A673 (cell line): ENCODE measurements around the gene CST6. TPM values are rescaled to one million over a fixed set of nuclear protein-coding genes. Genes with fewer than 3 reads are reported as not detected.
A peak's percentile ranks its signal among the peaks of the same experiment; 100 is the strongest.

Source experiments
- BruUV-seq: library from RNA; stranded (reverse); fragments of 400-500 nt; replicated peaks from 2 replicates; lab custom pipeline; 2021; lab: Mats Ljungman, UMichigan
- CTCF ChIA-PET: fragments of 300-600 bp; sonication (Branson Sonifier 250); formaldehyde crosslinking; loops from one replicate; lab custom pipeline; 2022; ENCODE audit warnings: antibody characterized with exemption; lab: Charles Lee
- POLR2A ChIA-PET: fragments of 300-600 bp; sonication (Branson Sonifier 250); formaldehyde crosslinking; loops from one replicate; lab custom pipeline; 2022; ENCODE audit warnings: antibody characterized with exemption; ENCODE audit not compliant: low non-redundant PET; lab: Charles Lee
- DNase-seq: peaks from one replicate; pipeline ENCODE4 v3.0.0-alpha.2; 2015; ENCODE audit warnings: low spot score
- H3K27ac ChIP-seq: fragments of 200-600 bp; sonication (generic); 2 replicates; pipeline ENCODE4 v1.5.1; 2016; ENCODE audit warnings: mixed run types, low read depth, mild to moderate bottlenecking, mixed read lengths, antibody characterized with exemption, low read length; ENCODE audit not compliant: poor library complexity, severe bottlenecking
- H3K27me3 ChIP-seq: fragments of 200-600 bp; sonication (generic); replicated peaks from 2 replicates; pipeline ENCODE4 v1.6.1; 2017; ENCODE audit warnings: mixed run types, low read depth, mild to moderate bottlenecking, mixed read lengths, antibody characterized with exemption, low read length; ENCODE audit not compliant: insufficient read depth, poor library complexity
- H3K36me3 ChIP-seq: fragments of 200-600 bp; sonication (generic); 2 replicates; pipeline ENCODE4 v1.6.1; 2016; ENCODE audit warnings: mixed run types, mild to moderate bottlenecking, mixed read lengths, antibody characterized with exemption, low read length; ENCODE audit not compliant: insufficient read depth, poor library complexity, severe bottlenecking
- H3K4me1 ChIP-seq: fragments of 200-600 bp; sonication (generic); 2 replicates; pipeline ENCODE4 v1.6.1; 2017; ENCODE audit warnings: mixed run types, mild to moderate bottlenecking, mixed read lengths, antibody characterized with exemption, low read length; ENCODE audit not compliant: insufficient read depth, poor library complexity, severe bottlenecking
- H3K4me3 ChIP-seq: fragments of 200-600 bp; sonication (generic); 2 replicates; pipeline ENCODE4 v1.5.1; 2016; ENCODE audit warnings: low read depth, mixed run types, mild to moderate bottlenecking, mixed read lengths, low read length; ENCODE audit not compliant: poor library complexity, severe bottlenecking
- H3K9me3 ChIP-seq: fragments of 200-600 bp; sonication (generic); 2 replicates; pipeline ENCODE4 v1.6.1; 2016; ENCODE audit warnings: mixed run types, low read depth, mild to moderate bottlenecking, mixed read lengths, antibody characterized with exemption, low read length; ENCODE audit not compliant: poor library complexity, severe bottlenecking
- EZH2 ChIP-seq: fragments of 200-600 bp; sonication (generic); IDR thresholded peaks from 2 replicates; pipeline ENCODE4 v1.6.1; 2017; ENCODE audit warnings: borderline replicate concordance, low read depth, mild to moderate bottlenecking, mixed read lengths, antibody characterized with exemption, low read length; ENCODE audit not compliant: poor library complexity, severe bottlenecking
- intact Hi-C: fragments of 100-400 bp; cut with micrococcal nuclease; formaldehyde crosslinking; loops from one replicate; pipeline ENCODE4 v1.10.0; 2022; ENCODE audit not compliant: unreplicated experiment
- total RNA-seq: library from RNA; stranded (reverse); gene quantifications from 2 replicates; pipeline ENCODE4 v1.2.3, GENCODE V29; 2021
- TF ChIP-seq, protein P1 (sequence below): fragments of 300-800, 200-600 bp; sonication (generic); conservative IDR thresholded peaks from 2 replicates; pipeline ENCODE4 v1.5.1; 2017; ENCODE audit warnings: low read depth, mild to moderate bottlenecking, antibody characterized with exemption, low read length, moderate library complexity, mixed read lengths

The CST6 gene
- total RNA-seq, 1 experiment from 2014 or later: 2.3 TPM

DNA sequence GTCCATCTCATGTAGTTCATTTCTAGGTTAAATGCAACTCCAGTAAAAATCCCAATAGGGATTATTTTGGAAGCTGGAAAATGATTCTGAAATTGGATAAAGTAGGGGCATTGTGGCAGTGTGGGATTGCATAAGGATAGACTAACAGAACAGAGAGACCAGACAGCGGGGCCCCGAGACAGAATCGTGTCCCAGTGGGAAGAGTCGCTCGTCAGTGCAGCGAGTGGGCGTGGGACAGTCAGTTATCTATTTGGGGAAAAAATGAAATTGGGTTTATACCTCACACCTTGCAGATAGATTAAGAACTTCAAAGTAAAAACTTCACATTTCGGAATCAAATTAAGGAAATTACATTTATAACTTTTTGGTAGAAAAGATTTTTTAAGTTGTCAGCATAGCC lies 39.7 kb upstream of the CST6 start:
- no peak for DNase-seq
- ChIA-PET CTCF (no interaction called here), POLR2A (no interaction called here)
- H3K27me3 ChIP-seq: no peaks in the 10 kb centered on the region
- peaks cover 46% of the 10 kb centered on the region for H3K36me3 ChIP-seq
- no peak for TF ChIP-seq EZH2
- TF ChIP-seq, protein P1, sequence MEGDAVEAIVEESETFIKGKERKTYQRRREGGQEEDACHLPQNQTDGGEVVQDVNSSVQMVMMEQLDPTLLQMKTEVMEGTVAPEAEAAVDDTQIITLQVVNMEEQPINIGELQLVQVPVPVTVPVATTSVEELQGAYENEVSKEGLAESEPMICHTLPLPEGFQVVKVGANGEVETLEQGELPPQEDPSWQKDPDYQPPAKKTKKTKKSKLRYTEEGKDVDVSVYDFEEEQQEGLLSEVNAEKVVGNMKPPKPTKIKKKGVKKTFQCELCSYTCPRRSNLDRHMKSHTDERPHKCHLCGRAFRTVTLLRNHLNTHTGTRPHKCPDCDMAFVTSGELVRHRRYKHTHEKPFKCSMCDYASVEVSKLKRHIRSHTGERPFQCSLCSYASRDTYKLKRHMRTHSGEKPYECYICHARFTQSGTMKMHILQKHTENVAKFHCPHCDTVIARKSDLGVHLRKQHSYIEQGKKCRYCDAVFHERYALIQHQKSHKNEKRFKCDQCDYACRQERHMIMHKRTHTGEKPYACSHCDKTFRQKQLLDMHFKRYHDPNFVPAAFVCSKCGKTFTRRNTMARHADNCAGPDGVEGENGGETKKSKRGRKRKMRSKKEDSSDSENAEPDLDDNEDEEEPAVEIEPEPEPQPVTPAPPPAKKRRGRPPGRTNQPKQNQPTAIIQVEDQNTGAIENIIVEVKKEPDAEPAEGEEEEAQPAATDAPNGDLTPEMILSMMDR: no peak
- intact Hi-C loops: no loop called here
- H3K4me3 ChIP-seq: no peak overlapping the region
- H3K9me3 ChIP-seq: no peaks in the 10 kb centered on the region
- no peak overlapping the region for H3K27ac ChIP-seq
- BruUV-seq: no TSS peak
- H3K4me1 ChIP-seq: no peaks in the 10 kb centered on the region

DNA sequence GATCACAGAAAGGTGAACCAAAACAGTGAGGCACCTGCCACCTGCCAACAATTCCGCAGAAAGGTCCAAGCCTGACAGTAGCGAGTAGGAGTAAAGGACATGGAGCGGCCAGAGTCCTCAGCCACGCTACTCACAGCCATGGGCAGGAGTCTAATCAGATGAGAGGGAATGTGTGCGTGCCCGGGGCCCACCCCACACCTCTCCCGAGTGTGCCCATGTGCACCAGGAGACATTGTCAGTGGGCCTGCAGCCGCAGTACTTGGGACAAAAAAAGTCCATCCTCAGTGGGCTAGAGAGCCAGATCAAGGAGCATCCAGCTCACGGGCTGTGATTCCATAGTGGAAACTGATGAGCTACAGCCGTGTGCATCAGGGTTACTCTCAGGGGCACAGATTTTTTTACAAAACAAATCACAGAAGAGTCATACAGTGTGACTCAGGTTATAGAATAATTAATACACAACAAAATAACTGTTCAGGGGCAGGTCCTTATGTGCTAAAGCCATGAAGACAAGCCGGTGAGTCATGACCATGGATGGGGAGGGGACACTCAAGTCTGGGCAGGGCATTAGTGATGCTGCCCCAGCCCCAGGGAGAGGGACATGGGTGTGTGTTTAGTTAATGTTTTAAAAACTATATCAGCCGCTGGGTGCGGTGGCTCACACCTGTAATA lies 38.2 kb upstream of the CST6 start:
- intact Hi-C loops: no loop called here
- Histone ChIP-seq H3K36me3 (peaks cover 46% of the 10 kb centered on the region), H3K4me3 (no peak overlapping the region), H3K9me3 (no peaks in the 10 kb centered on the region), H3K27ac (no peak overlapping the region), H3K4me1 (no peaks in the 10 kb centered on the region), H3K27me3 (no peaks in the 10 kb centered on the region)
- TSS peak; percentile 15 for BruUV-seq
- no peak for DNase-seq
- ChIA-PET CTCF (no interaction called here), POLR2A (interaction anchor here (0.7 kb wide), 1 partner anchor 253 kb away, joined by 26 read pairs; the partner anchor contains the start of gene RNASEH2C)
- TF ChIP-seq, protein P1: no peak
- no peak for TF ChIP-seq EZH2

DNA sequence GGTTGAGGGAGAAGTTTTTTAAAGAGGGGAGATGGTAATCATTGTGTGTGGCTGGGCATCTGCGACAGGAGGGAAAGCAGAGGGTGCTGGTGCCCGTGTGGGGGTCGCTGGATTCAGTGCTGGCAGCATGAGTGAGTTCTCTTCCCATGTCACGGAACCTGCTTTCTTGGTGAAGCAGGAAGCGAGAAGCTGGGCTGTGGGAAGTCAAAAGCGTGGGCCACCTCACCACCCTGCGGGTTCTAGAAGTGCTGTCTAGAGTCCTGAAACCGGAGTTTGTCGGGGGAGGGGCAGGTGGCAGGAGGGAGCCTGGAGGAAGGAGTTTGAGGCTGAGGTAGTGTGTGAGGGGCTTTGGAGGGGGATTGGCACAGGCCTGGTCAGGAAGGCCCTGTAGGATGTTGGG lies 36.0 kb upstream of the CST6 start:
- no peak overlapping the region for H3K4me3 ChIP-seq
- TF ChIP-seq, protein P1: no peak
- TF ChIP-seq EZH2: no peak
- ChIA-PET POLR2A (no interaction called here), CTCF (interaction anchor here (0.6 to 0.7 kb wide), 2 partner anchors 87 to 149 kb away, joined by 3 to 13 read pairs; no protein-coding TSS in a partner anchor)
- no peak overlapping the region for H3K27ac ChIP-seq
- DNase-seq: no peak
- no peaks in the 10 kb centered on the region for H3K27me3 ChIP-seq
- no TSS peak for BruUV-seq
- intact Hi-C loops: no loop called here
- no peaks in the 10 kb centered on the region for H3K4me1 ChIP-seq
- H3K36me3 ChIP-seq: peaks cover 50% of the 10 kb centered on the region
- H3K9me3 ChIP-seq: no peaks in the 10 kb centered on the region
